NCI-H82 treated with DMSO at 0.1 percent for 48 hours (cell line): ENCODE data around the gene AVL9.
"Not testable (repeated sequence)": the region's sequence is repeated elsewhere in the genome, so short reads cannot be mapped to it uniquely, and the experiment has no call there.

ENCODE experiments used
- DNase-seq: peaks from one replicate; lab custom pipeline; 2025; ENCODE audit not compliant: unreplicated experiment; lab: John Stamatoyannopoulos, UW

The AVL9 gene

GRCh38 chr7:32634798-32635393, 139.6 kb downstream of the AVL9 start:
- DNase-seq = not testable (repeated sequence)

GRCh38 chr7:32636725-32637462, 141.6 kb downstream of the AVL9 start:
- not testable (repeated sequence) for DNase-seq

GRCh38 chr7:32637611-32638010, 142.3 kb downstream of the AVL9 start:
- not testable (repeated sequence) for DNase-seq
